GM18951 (cell line): ENCODE measurements around the gene OGN.

Experiments used
- POLR2A ChIP-seq: IDR thresholded peaks from 4 replicates; pipeline ENCODE4 v1.6.1; 2011; ENCODE audit warnings: mild to moderate bottlenecking; ENCODE audit not compliant: insufficient read length, insufficient read depth; ENCODE audit errors: extremely low read depth
- in situ Hi-C: fragments of 300-500 bp; cut with MboI; formaldehyde crosslinking; loops from one replicate; pipeline ENCODE4 v1.12.0; 2022; ENCODE audit warnings: low sequenced_read_pairs, mixed read lengths, inconsistent platforms; ENCODE audit not compliant: unreplicated experiment

Gene OGN

DNA sequence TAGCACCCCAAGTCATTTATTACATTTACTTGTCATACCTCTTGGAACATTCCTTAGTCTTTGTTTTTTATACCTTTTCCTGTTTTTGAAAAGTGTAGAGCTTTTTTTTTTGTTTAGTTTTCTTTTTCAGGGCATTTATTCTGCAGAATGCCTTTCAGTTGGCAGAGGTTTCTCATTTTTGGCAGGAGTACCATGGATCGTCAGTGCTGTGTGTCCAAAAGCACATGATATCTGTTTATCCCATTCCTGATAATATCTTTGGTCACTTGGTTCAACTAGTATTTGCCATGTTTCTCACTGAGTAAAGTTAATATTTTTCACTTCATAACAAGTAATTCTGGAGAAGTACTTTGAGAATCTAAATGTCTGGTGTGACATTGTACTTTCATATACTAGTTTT is 10.7 kb downstream of the OGN start:
- in situ Hi-C loops, result no loop called here
- no peak for TF ChIP-seq POLR2A

DNA sequence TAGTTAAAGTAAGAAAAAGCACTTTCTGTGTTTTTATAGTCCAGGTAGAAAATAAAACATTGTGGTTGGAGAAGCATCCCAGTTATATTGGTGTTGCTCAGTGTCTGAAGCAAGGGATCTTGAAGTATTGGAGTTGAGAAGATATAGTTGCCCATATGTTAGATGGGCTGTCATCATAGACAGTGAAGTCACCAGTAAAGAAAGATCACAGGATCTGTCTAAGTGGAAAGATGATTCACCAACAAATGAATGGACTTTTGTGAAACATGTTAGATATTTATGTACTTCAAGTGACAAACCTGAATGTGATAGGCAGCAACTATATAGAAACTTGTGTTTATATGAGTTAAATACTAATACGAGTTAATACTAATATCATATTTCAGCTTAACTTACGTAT is 11.7 kb downstream of the OGN start:
- in situ Hi-C loops, result no loop called here
- TF ChIP-seq POLR2A, result no peak

DNA sequence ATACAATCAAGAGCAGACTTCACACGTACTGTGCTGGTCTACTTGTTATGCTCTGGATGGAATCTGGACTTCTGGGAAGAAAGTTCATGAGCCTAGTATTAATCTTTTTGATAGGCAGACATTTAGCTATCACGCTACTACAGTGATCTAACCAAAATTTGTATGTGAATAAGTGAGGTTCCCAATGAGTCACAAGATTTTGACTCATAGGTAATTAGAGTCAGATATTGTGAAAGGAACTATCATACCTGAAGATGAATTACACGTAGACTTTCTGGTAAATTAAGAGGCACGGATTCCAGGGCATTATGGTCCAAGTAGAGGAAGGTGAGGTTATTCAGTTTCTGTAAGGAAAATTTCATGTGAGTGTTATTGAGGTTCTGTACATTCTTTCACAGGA is 18.4 kb downstream of the OGN start:
- in situ Hi-C loops, result no loop called here
- no peak for TF ChIP-seq POLR2A

DNA sequence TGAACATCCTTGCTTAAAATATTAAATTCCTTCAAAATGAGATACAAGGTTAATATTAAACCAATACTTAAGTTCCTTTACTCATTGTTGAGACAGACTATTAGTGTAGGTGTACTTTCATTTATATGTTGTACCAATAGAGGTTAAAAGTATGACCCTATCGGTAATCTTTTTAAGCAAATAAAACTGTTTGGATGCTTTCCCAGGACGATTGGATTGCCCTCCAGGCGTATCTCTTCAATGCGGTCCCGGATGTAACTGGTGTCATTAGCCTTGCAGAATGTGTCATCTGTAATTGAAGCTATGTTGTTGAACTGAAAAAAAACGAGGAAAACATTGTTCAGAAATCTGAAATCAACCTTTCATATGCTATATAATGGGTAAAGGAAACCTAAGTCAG is 18.9 kb downstream of the OGN start:
- TF ChIP-seq POLR2A, result no peak
- in situ Hi-C loops, result no loop called here

DNA sequence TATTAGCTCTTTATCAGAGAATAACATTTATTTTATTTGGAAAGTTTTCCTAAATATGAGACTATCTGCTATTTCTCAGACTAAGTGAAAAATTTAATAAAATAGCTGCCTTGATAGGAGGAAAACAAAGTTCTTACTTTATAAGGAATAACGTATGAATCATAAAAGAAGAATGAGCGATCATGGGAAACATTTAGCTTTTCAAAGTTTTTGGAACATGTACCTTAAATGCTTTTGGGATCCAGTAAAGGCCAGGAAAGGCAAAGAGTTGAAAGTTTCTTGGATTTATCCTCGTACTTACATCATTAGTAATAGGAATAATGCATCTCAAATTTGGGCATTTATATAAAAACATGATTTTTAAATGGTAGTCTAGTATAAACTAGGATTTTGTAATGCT is 19.4 kb downstream of the OGN start:
- TF ChIP-seq POLR2A, result no peak
- in situ Hi-C loops, result no loop called here

DNA sequence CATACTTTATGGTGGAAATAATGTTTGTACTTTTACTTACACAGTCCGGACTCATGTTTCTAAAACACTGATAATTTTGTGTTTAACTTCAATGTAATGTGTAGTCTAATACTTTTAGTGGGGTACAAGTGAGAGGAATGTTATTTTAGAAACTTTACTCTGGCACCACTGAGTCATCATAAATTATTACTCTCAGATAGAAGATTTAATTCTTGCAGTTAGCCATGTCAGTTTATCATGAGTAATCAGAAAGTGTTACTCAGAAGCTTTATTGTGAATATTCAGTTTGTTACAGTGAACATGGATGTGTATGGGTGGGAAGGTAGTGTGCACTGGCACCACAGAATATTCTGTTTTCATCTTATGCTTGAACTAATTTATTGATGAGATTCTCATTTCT is 20.0 kb downstream of the OGN start:
- TF ChIP-seq POLR2A, result no peak
- in situ Hi-C loops, result no loop called here

DNA sequence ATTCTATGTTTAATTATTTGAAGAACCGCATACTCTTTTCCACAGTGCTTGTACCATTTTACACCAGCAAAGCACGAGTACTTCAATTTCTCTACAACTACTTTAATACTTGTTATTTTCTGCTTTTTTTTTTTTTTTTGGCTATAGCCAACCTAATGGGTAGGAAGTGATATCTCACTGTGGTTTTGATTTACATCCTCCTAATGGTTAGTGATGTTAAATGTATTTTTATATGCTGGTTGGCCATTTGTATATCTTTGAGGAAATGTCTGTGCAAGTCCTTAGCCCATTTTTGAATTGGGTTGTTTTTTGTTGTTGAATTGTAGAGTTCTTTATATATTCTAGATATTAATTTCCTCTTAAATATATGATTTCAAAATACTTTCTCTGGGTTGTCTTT is 22.6 kb downstream of the OGN start:
- TF ChIP-seq POLR2A, result no peak
- in situ Hi-C loops, result no loop called here

DNA sequence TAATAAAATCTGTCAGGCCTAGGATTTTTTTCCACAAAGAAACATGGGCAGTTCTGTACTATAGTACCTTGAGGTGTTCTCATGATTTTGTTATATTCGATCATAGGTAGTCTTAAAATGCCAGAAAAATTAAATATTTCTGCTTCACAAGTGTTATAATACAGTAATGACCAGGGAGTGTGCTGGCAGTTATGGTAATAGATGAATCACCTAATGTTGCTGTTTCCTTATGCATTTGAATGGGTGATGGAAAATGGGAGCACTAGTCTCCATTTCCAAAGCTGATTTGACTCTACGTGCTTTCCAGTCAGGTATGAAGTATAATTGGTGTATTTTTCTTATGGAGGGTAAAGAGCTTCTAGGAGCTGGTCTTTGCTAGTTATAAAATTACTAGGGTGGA is 23.8 kb downstream of the OGN start:
- TF ChIP-seq POLR2A, result no peak
- in situ Hi-C loops, result no loop called here

DNA sequence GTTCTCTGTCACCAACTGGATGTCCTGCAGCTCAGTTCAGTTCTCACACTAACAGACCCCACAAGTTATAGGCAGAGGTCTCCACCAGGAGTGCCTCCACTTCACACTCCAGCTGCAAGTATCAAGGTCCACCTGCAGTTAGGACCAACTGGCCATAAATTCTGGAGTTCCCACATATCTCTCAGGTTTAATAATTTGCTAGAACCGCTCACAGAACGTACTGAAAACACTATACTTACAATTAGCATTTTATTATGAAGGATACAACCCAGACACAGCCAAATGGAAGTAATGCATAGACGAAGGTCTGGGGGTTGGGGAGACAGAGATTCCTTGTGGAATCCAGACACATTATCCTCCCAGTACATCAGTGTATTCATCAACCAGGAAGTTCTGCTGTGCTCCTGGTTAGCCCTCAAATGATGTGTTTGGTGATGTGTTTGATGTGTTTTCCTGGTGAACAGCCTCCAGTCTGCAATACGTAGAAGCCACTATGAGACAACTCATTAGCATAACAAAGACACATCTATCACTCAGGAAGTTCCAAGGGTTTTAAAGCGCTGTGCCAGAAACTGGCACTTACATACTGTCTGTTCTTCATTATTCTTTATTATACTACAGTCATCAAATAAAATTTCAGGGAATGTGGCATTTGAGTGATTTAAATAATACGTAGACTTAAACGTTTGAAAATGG is 25.4 kb downstream of the OGN start:
- in situ Hi-C loops, result no loop called here

DNA sequence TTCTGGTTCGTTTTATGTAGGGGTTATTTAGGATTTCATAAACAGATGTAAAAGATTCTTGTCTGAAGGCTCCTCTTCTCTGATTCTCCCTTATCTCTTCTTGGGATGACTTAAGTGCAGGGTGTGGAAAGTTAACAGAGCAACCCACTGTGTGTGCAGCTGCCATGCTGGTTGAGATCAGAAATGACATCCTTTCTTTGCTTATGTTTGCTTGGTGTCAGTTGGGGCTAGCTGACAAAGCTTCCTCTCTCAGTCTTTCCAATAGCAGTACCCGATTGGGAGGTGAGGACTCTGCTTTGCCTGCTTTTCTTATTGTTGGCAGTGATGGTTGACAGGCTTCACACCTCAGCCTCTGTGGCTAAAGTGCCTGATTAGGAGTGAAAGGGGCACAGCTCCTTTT is 26.5 kb downstream of the OGN start:
- TF ChIP-seq POLR2A, result no peak
- in situ Hi-C loops, result no loop called here

More for the DNA sequence above, 25.4 kb downstream of the OGN start:
- TF ChIP-seq POLR2A, result no peak

DNA sequence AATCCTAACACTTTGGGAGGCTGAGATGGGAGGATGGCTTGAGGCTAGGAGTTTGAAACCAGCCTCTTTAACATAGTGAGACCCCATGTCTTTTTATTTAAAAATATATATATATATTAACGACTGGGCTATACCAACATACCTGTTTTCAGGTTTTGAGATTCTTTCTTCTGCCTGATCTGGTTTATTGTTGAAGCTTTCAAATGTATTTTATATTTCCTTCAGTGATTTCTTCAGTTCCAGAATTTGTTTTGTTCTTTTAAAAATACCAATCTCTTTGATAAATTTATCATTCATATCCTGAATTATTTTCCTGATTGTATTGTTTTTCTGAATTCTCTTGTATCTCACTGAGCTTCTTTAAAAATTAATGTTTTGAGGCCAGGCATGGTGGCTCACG is 31.2 kb downstream of the OGN start:
- no peak for TF ChIP-seq POLR2A
- in situ Hi-C loops, result no loop called here

DNA sequence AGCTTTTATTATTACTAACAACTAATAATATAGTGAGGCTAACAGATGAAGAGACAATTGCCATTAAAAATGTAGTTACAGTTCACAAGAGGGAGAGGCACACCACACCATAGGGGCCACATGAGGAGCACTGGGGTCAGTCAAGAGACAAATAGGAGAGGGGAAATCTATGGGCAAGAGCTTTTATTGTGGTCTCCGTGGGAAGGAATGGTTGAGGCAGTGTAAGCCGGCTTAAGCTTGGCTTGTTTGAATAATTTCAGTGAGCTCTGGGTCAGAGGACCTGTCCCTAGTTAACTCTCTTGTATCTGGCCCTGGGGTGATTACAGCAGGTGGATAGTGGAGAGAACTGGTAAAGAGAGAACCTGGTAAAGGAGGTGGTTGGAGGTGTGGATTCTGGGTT is 35.3 kb downstream of the OGN start:
- no peak for TF ChIP-seq POLR2A
- in situ Hi-C loops, result no loop called here

DNA sequence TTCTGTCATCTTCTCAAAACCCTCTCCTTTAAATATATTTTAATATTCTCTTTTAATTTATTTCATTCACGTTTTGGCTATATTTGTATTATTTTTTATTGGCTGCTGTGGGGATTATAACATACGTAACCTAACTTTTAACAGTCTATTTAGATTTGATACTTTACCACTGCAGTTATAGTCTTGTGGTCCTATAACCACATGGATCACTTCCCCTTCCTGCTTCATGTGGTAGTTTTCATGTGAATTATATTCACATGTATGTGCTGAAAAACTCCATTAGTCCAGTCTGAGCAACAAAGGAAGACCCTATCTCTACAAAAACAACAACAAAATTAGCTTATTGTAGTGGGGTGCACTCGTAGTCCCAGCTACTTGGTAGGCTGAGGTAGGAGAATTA is 44.3 kb downstream of the OGN start:
- TF ChIP-seq POLR2A, result no peak
- in situ Hi-C loops, result no loop called here

DNA sequence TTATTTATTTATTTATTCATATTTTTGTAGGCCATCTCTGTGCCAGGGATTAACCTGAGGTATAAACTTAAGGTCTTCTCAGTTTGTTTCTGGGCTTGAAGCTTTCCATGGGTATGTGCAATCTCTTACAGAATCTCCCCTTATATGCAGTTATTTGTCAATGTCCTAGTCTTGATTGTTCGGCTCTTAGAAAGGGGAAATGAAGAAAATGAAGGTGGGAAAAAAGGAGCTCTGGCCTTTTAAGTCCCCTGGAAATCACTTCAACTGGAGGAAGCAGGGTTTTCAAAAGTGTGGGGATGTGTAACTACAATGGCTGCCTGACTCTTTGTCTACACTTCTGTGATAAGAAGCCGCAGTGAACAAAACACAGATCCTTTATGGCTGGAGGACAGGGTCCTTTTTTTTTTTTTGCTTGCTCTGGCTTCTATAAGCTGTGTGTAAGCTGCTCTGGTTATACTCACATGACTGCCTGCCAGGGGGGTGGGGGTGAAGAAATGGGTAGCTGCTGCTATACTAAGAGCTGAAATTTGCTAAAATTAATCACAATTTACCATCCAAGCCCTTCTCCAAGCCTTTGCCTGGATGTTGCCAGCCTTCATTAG is 44.9 kb downstream of the OGN start:
- no peak for TF ChIP-seq POLR2A
- in situ Hi-C loops, result no loop called here
